ENCODE measurements around the gene GPR157.

DNA sequence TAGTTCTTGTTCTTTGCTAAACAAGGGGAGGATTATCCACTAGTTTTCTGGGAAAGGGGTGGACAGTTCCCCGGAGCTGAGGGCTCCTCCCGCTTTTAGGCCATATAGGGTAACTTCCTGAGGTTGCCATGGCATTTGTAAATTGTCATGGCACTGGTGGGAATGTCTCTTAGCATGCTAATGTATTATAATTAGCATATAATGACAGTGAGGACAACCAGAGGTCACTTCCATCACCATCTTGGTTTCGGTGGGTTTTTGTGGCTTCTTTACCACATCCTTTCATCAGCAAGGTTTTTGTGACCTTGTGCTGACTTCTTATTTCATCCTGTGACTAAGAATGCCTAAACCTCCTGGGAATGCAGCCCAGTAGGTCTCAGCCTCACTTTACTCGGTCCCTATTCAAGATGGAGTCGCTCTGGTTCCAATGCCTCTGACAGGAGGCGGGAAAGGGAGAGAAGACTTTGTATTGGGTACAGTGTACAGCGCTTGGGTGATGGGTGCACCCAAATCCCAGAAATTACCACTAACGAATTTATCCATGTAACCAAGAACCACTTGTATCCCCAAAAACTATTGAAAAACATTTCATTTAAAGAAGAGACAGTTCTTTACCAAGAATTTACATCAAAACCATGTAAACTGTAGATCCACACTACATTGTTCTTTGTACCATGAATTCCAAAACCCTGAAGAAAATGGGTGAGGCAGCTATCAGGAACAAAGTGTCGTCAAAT, 50.7 kb downstream of the GPR157 start:
- no peak for TF ChIP-seq POLR2A (IDR thresholded peaks at IDR 0.05)
- TF ChIP-seq, protein P1, sequence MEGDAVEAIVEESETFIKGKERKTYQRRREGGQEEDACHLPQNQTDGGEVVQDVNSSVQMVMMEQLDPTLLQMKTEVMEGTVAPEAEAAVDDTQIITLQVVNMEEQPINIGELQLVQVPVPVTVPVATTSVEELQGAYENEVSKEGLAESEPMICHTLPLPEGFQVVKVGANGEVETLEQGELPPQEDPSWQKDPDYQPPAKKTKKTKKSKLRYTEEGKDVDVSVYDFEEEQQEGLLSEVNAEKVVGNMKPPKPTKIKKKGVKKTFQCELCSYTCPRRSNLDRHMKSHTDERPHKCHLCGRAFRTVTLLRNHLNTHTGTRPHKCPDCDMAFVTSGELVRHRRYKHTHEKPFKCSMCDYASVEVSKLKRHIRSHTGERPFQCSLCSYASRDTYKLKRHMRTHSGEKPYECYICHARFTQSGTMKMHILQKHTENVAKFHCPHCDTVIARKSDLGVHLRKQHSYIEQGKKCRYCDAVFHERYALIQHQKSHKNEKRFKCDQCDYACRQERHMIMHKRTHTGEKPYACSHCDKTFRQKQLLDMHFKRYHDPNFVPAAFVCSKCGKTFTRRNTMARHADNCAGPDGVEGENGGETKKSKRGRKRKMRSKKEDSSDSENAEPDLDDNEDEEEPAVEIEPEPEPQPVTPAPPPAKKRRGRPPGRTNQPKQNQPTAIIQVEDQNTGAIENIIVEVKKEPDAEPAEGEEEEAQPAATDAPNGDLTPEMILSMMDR (IDR thresholded peaks at IDR 0.05), result no peak

All from uterus (tissue), 2 donors.